ENCODE data around the gene MTHFD1L.

The MTHFD1L gene

DNA sequence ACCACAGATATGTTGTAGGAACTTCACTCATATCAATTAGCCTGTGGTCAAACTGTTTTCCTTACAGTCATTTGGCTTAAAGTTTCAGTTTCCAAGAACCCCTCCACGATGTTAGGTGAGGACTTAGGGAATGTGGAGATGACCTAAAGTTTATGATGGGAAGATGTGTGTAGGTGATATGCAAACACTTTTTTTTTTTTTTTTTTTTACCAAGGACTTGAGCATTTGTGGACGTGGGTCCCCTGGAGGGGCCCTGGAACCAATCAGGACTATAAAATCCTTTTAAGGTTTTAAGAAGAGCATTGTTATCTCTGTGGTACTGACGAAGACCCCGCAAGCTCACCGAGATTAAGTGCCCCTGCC, 478 bp upstream of the MTHFD1L start:
- DNase-seq (ENCODE audit: low read depth in 3 of 3, low spot score in 1 of 3) = no peak

DNA sequence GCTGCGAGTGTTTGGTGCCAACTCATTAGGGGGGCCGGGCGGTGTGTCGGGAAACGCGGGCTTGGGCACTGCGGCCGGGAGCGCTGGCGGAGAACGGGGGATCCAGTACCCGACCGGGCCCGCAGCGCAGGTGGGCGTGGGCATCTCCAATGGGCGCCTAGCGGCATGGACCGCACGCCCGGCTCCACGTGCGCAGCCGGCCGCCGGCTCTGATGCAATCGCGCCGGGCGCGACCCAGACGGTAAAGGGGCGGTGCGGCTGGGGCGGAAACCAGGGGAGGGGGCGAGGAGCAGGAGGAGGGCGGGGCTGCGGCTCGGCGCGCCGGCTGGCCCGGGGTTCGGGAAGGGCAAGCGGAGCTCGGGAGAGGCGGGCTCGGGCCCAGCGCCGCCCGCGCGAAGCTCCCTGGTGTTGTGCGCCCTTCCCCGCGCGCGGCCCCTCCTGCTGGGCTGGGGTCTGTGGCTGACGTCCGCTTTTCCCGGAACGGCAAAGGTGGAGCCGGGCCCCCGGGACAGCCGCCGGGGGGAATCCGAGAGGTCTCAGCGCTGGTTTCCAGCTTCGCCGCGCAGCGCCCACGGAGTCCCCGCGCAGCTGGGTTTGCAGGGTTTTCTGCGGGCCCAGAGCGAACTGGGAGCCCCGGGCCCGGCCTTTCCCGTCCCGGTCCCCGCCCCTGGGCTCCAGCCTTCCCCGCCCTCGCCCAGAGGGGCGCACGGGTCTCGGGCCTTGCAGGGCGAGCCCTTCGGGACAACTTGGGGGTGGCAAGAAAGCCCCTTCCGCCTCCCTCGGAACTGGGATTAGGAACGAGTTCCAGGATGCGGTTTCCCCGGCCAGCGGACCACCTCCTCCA, 867 bp downstream of the MTHFD1L start:
- peak; percentile 37 to 74 (median 55) for DNase-seq (ENCODE audit: low read depth in 3 of 3, low spot score in 1 of 3)

- no peak for DNase-seq (ENCODE audit: low read depth in 3 of 3, low spot score in 1 of 3)
These were observed 1.5 kb downstream of the MTHFD1L start for GRCh38 chr6:150866991-150867501.

GRCh38 chr6:150868759-150869158, 3.3 kb downstream of the MTHFD1L start:
- no peak for DNase-seq (ENCODE audit: low read depth in 3 of 3, low spot score in 1 of 3)

DNA sequence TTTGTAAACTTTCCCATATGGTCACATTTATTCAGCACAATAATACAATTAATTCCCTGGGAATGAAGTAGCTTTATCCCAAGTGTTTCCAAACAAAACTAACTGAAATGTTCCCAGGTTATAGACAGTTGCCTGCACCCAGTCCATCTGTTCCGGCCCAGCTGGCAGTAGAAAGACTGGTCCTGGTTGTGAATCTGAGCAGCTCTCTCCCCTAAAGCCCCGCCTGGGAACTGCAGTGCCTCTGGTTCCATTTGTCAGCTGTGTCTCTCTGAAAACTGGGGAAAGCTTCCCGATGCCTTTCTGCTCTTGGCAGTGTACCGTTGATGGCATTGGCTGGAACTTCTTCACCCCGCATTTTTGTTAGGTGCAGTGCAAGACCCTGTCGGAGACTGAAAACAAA, 8.7 kb downstream of the MTHFD1L start:
- DNase-seq (ENCODE audit: low read depth in 3 of 3, low spot score in 1 of 3) = no peak

GRCh38 chr6:150875841-150876240, 10.3 kb downstream of the MTHFD1L start:
- DNase-seq (ENCODE audit: low read depth in 3 of 3, low spot score in 1 of 3) = no peak

GRCh38 chr6:150876598-150876997, 11.1 kb downstream of the MTHFD1L start:
- no peak for DNase-seq (ENCODE audit: low read depth in 3 of 3, low spot score in 1 of 3)

- no peak for DNase-seq (ENCODE audit: low read depth in 3 of 3, low spot score in 1 of 3)
These were observed 12.4 kb downstream of the MTHFD1L start for GRCh38 chr6:150877928-150878327.

GRCh38 chr6:150878347-150879213, 13.1 kb downstream of the MTHFD1L start:
- DNase-seq (ENCODE audit: low read depth in 3 of 3, low spot score in 1 of 3) = no peak

DNA sequence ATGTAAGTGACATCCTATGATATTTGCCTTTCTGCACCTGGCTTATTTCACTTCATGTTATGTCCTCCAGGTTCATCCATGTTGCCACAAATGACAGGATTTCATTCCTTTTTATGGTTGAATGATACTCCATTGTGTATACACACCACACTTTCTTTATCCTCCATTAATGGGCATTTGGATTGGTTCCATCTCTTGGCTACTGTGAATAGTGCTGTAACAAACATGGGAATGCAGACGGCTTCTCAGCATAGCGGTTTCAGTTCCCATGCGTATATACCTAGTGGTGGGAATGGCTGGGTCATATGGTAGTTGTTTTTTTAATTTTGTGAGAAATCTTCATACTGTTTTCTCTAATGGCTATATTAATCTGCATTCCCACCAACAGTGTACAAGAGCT, 14.8 kb downstream of the MTHFD1L start:
- no peak for DNase-seq (ENCODE audit: low read depth in 3 of 3, low spot score in 1 of 3)

GRCh38 chr6:150881911-150882481, 16.5 kb downstream of the MTHFD1L start:
- DNase-seq (ENCODE audit: low read depth in 3 of 3, low spot score in 1 of 3) = no peak

GRCh38 chr6:150883521-150883920, 18.0 kb downstream of the MTHFD1L start:
- DNase-seq (ENCODE audit: low read depth in 3 of 3, low spot score in 1 of 3) = no peak

DNA sequence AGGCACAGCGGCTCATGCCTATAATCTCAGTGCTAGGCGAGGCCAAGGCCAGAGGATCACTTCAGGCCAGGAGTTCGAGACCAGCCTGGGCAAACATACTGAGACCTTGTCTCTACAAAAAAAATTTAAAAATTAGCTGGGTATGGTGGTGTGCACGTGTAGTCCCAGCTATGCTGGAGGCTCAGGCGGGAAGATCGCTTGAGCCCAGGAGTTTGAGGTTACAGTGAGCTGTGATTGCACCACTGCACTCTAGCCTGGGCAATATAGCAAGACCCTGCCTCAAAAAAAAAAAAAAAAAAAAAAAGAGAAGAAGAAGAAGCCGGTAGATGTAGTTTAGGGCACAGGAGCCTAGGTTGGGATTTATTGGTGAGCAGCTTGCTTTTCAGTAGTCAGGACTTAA, 20.7 kb downstream of the MTHFD1L start:
- DNase-seq (ENCODE audit: low read depth in 3 of 3, low spot score in 1 of 3) = no peak

- DNase-seq (ENCODE audit: low read depth in 3 of 3, low spot score in 1 of 3) = no peak
These were observed 22.6 kb downstream of the MTHFD1L start for GRCh38 chr6:150887978-150888563.

GRCh38 chr6:150890346-150890745, 24.8 kb downstream of the MTHFD1L start:
- DNase-seq (ENCODE audit: low read depth in 3 of 3, low spot score in 1 of 3) = no peak

GRCh38 chr6:150891888-150892485, 26.5 kb downstream of the MTHFD1L start:
- peak in 2 of 3 donors; percentile 22 to 37 for DNase-seq (ENCODE audit: low read depth in 3 of 3, low spot score in 1 of 3)

- no peak for DNase-seq (ENCODE audit: low read depth in 3 of 3, low spot score in 1 of 3)
These were observed 28.8 kb downstream of the MTHFD1L start for GRCh38 chr6:150894191-150894744.

DNA sequence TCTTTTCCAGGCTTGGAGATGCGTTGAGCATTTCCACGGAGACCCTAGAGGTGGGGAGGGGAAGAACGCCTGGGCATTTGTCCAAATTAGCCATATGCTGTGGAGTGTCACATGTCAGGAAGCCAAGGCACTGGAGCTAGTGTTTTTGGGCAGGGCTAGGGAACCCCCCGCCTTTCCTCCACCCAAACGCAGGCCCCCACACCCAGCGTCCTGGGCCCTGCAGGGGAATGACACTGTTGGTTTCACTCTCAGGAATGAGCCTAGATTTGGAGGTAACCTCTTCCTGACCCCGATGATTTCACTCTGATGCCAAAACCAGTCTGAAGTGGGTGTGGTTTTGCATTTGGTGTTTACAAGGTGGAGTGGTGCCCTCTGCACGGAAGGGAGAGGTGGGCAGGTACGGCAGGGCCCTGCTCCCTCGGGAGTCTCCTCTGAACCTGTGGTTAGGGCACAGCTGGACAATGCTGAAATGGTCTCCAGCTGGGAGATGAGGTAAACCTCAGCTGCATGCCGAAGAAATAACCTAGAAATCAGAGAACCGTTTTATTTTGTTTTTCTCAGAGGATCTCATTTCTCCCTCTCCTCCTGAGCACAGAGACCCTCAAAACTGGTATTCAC, 29.5 kb downstream of the MTHFD1L start:
- no peak for DNase-seq (ENCODE audit: low read depth in 3 of 3, low spot score in 1 of 3)

GRCh38 chr6:150895928-150896632, 30.6 kb downstream of the MTHFD1L start:
- DNase-seq (ENCODE audit: low read depth in 3 of 3, low spot score in 1 of 3) = no peak
